Gastrocnemius medialis (tissue), 4 donors: ENCODE measurements around the gene KNG1. TPM values are rescaled to one million over a fixed set of nuclear protein-coding genes. Genes with fewer than 3 reads are reported as not detected.

Source experiments
- ATAC-seq, 2 donors: fragments of 150-250 bp; one replicate each; pipeline ENCODE4 v1.9.1; 2016
- DNase-seq, 2 donors: peaks; one replicate each; pipeline ENCODE4 v3.0.0-alpha.2; 2019
- H3K27ac ChIP-seq, 4 donors: fragments of 200-600 bp; sonication (generic); 1 replicate in 1 of 4; 2 replicates in 3 of 4; pipeline ENCODE4 v1.5.1; 2016 to 2018; ENCODE audit warnings: mild to moderate bottlenecking in 2 of 4, moderate library complexity in 1 of 4
- H3K27me3 ChIP-seq, 3 donors: fragments of 200-600 bp; sonication (generic) in 2 of 3; 1 replicate in 1 of 3; 2 replicates in 2 of 3; pipeline versions ENCODE4 v1.5.1 to v1.6.0; 2016 to 2019; ENCODE audit warnings: mild to moderate bottlenecking in 1 of 3, moderate library complexity in 1 of 3
- H3K36me3 ChIP-seq, 2 donors: fragments of 200-600 bp; sonication (generic) in 1 of 2; one replicate each; pipeline ENCODE4 v1.5.1; 2017 to 2018
- H3K4me1 ChIP-seq, 2 donors: fragments of 200-600 bp; sonication (generic) in 1 of 2; one replicate each; pipeline ENCODE4 v1.5.1; 2016 to 2017; ENCODE audit warnings: mild to moderate bottlenecking in 2 of 2
- H3K4me3 ChIP-seq, 4 donors: fragments of 200-600 bp; sonication (generic) in 3 of 4; 1 replicate in 1 of 4; 2 replicates in 3 of 4; pipeline ENCODE4 v1.5.1; 2016 to 2019; ENCODE audit warnings: mild to moderate bottlenecking in 2 of 4
- H3K9me3 ChIP-seq, 3 donors: fragments of 200-600 bp; sonication (generic) in 2 of 3; 1 replicate in 1 of 3; 2 replicates in 2 of 3; pipeline ENCODE4 v1.5.1; 2016 to 2019
- CTCF ChIP-seq, 5 experiments: fragments of 450-650 bp in 3 of 5; fragments of 200-600 bp in 2 of 5; sonication (generic) in 2 of 5; IDR thresholded peaks in 4 of 5; conservative IDR thresholded peaks in 1 of 5; 1 replicate in 4 of 5; 2 replicates in 1 of 5; pipeline ENCODE4 v1.5.1; 2016 to 2019; ENCODE audit warnings: antibody characterized with exemption in 5 of 5, mild to moderate bottlenecking in 3 of 5, moderate library complexity in 3 of 5
- POLR2A ChIP-seq, 2 donors: fragments of 450-650 bp; IDR thresholded peaks; one replicate each; pipeline ENCODE4 v1.6.1; 2017; ENCODE audit warnings: antibody characterized with exemption in 2 of 2, mild to moderate bottlenecking in 2 of 2, moderate library complexity in 2 of 2
- in situ Hi-C, 4 donors: fragments of 200-750 bp; cut with MboI; loops; one replicate each; pipeline versions ENCODE4 v1.15.0 to v1.8.0; 2017; ENCODE audit warnings: low sequenced_read_pairs in 4 of 4
- intact Hi-C: fragments of 100-400 bp; cut with DNase I; formaldehyde crosslinking; loops from one replicate; pipeline ENCODE4 v1.15.1; 2023; ENCODE audit warnings: low total_unique reads
- total RNA-seq, 4 donors: library from RNA; depleted of rRNA; stranded (reverse); fragments of >200 nt; gene quantifications; one replicate each; pipeline versions ENCODE4 v1.1.0 to v1.2.3, GENCODE V29; 2016

Gene KNG1
- total RNA-seq, 4 donors from 2014 or later: 0.55 to 1.2 TPM; not detected in 2

DNA sequence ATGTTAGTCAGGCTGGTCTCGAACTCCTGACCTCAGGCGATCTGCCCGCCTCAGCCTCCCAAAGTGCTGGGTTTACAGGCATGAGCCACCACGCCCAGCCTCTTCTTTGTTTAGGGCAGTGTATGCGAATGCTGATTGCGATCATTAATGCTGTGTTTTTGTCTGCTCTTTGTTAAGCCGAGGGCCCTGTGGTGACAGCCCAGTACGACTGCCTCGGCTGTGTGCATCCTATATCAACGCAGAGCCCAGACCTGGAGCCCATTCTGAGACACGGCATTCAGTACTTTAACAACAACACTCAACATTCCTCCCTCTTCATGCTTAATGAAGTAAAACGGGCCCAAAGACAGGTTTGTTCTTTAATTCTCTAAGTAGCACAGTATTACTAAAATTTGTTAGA is 7.8 kb downstream of the KNG1 start:
- Histone ChIP-seq H3K4me1 (no peaks in the 10 kb centered on the region), H3K36me3 (no peaks in the 10 kb centered on the region), H3K4me3 (no peak overlapping the region), H3K27me3 (peaks cover 0 to 3% (median 0%) of the 10 kb centered on the region in 3 donors), H3K27ac (no peak overlapping the region), H3K9me3 (no peaks in the 10 kb centered on the region)
- intact Hi-C loops: no loop called here
- DNase-seq (no peak), ATAC-seq (no peak)
- TF ChIP-seq CTCF (IDR thresholded peaks at IDR 0.05 in 4 of 5, conservative IDR thresholded peaks at IDR 0.05 in 1 of 5) (no peak), POLR2A (IDR thresholded peaks at IDR 0.05) (no peak)
- in situ Hi-C loops: no loop called here

GRCh38 chr3:186732169-186732766 is 15.1 kb downstream of the KNG1 start:
- Histone ChIP-seq H3K27me3 (peaks cover 0 to 3% (median 0%) of the 10 kb centered on the region in 3 donors), H3K9me3 (no peaks in the 10 kb centered on the region), H3K4me3 (no peak overlapping the region), H3K36me3 (no peaks in the 10 kb centered on the region), H3K4me1 (no peaks in the 10 kb centered on the region), H3K27ac (no peak overlapping the region)
- no peak for DNase-seq
- in situ Hi-C loops (no loop called here), intact Hi-C loops (no loop called here)
- TF ChIP-seq CTCF (IDR thresholded peaks at IDR 0.05 in 4 of 5, conservative IDR thresholded peaks at IDR 0.05 in 1 of 5) (no peak), POLR2A (IDR thresholded peaks at IDR 0.05) (no peak)
- no peak for ATAC-seq

GRCh38 chr3:186742618-186743380 is 25.6 kb downstream of the KNG1 start:
- ATAC-seq: no peak
- H3K4me1 ChIP-seq: no peaks in the 10 kb centered on the region

GRCh38 chr3:186743666-186744065 is 26.5 kb downstream of the KNG1 start:
- ATAC-seq (no peak), DNase-seq (no peak)
- Histone ChIP-seq H3K36me3 (no peaks in the 10 kb centered on the region), H3K27me3 (peaks cover 0 to 3% (median 0%) of the 10 kb centered on the region in 3 donors), H3K27ac (no peak overlapping the region), H3K4me1 (no peaks in the 10 kb centered on the region), H3K4me3 (no peak overlapping the region), H3K9me3 (no peaks in the 10 kb centered on the region)
- in situ Hi-C loops (no loop called here), intact Hi-C loops (no loop called here)
- TF ChIP-seq POLR2A (IDR thresholded peaks at IDR 0.05) (no peak), CTCF (IDR thresholded peaks at IDR 0.05 in 4 of 5, conservative IDR thresholded peaks at IDR 0.05 in 1 of 5) (no peak)

More at GRCh38 chr3:186742618-186743380, 25.6 kb downstream of the KNG1 start:
- intact Hi-C loops: no loop called here
- H3K27me3 ChIP-seq: peaks cover 0 to 3% (median 0%) of the 10 kb centered on the region in 3 donors
- no peak overlapping the region for H3K4me3 ChIP-seq
- no peaks in the 10 kb centered on the region for H3K9me3 ChIP-seq
- in situ Hi-C loops: no loop called here
- H3K27ac ChIP-seq: no peak overlapping the region
- DNase-seq: no peak
- TF ChIP-seq POLR2A (IDR thresholded peaks at IDR 0.05): no peak
- TF ChIP-seq CTCF (IDR thresholded peaks at IDR 0.05 in 4 of 5, conservative IDR thresholded peaks at IDR 0.05 in 1 of 5): no peak
- H3K36me3 ChIP-seq: no peaks in the 10 kb centered on the region
